MCF 10A (cell line): ENCODE data around the gene VILL. TPM values are rescaled to one million over a fixed set of nuclear protein-coding genes. Genes with fewer than 3 reads are reported as not detected.

Source experiments
- BruUV-seq: library from RNA; stranded (reverse); fragments of 400-500 nt; replicated peaks from 2 replicates; lab custom pipeline; 2021; lab: Mats Ljungman, UMichigan
- CTCF ChIA-PET: fragments of 300-600 bp; sonication (Branson Sonifier 250); formaldehyde crosslinking; extraction: SDS; loops from one replicate; lab custom pipeline; 2021; ENCODE audit warnings: antibody characterized with exemption, inconsistent platforms; lab: Yijun Ruan, JAX
- POLR2A ChIA-PET: fragments of 300-600, 350-650 bp; sonication (Branson Sonifier 250); formaldehyde crosslinking; extraction: SDS; loops from one replicate; lab custom pipeline; 2020; ENCODE audit warnings: antibody characterized with exemption, inconsistent platforms; lab: Yijun Ruan, JAX
- DNase-seq: peaks from one replicate; pipeline ENCODE4 v3.0.0-alpha.2; 2018; ENCODE audit not compliant: unreplicated experiment
- H3K27ac Mint-ChIP-seq: one replicate; pipeline ENCODE4 v1.8.0; 2022; ENCODE audit warnings: mild to moderate bottlenecking, low read depth, mixed read lengths; ENCODE audit not compliant: unreplicated experiment
- H3K27me3 Mint-ChIP-seq: one replicate; pipeline ENCODE4 v1.8.0; 2022; ENCODE audit warnings: mixed read lengths; ENCODE audit not compliant: insufficient read depth, unreplicated experiment
- H3K36me3 Mint-ChIP-seq: one replicate; pipeline ENCODE4 v1.8.0; 2022; ENCODE audit warnings: mild to moderate bottlenecking, moderate library complexity, mixed read lengths; ENCODE audit not compliant: insufficient read depth, unreplicated experiment
- H3K4me1 Mint-ChIP-seq: one replicate; pipeline ENCODE4 v1.8.0; 2022; ENCODE audit warnings: mixed read lengths; ENCODE audit not compliant: insufficient read depth, unreplicated experiment
- H3K4me3 Mint-ChIP-seq: one replicate; pipeline ENCODE4 v1.8.0; 2022; ENCODE audit warnings: mild to moderate bottlenecking, moderate library complexity, mixed read lengths; ENCODE audit not compliant: unreplicated experiment
- H3K9me3 Mint-ChIP-seq: one replicate; pipeline ENCODE4 v1.8.0; 2022; ENCODE audit warnings: mixed read lengths; ENCODE audit not compliant: unreplicated experiment
- CTCF ChIP-seq: fragments of 200-600 bp; IDR thresholded peaks from one replicate; pipeline ENCODE4 v1.8.0; 2022; ENCODE audit warnings: antibody characterized with exemption, mild to moderate bottlenecking; ENCODE audit not compliant: unreplicated experiment
- intact Hi-C: fragments of 100-400 bp; cut with micrococcal nuclease; formaldehyde crosslinking; loops from 2 replicates; pipeline ENCODE4 v1.14.1; 2022
- total RNA-seq: library from RNA; stranded (reverse); gene quantifications from 2 replicates; pipeline ENCODE4 v1.2.3, GENCODE V29; 2022

VILL gene
- total RNA-seq, 1 experiment from 2014 or later = not detected

GRCh38 chr3:38039899-38040261 lies 49.3 kb downstream of the VILL start:
- H3K27ac Mint-ChIP-seq = no peak overlapping the region
- CTCF ChIA-PET = interaction anchor here (0.6 to 1.0 kb wide), 2 partner anchors 100 to 126 kb away, joined by 3 read pairs; no protein-coding TSS in a partner anchor

GRCh38 chr3:38040401-38040800 lies 49.8 kb downstream of the VILL start:
- ChIA-PET CTCF (interaction anchor here (0.6 to 1.0 kb wide), 3 partner anchors 29 to 125 kb away, joined by 3 read pairs; no protein-coding TSS in a partner anchor), POLR2A (no interaction called here)
- Mint-ChIP-seq H3K27ac (no peak overlapping the region), H3K4me3 (no peak overlapping the region), H3K36me3 (no peaks in the 10 kb centered on the region), H3K9me3 (no peaks in the 10 kb centered on the region), H3K27me3 (no peaks in the 10 kb centered on the region), H3K4me1 (no peaks in the 10 kb centered on the region)
- intact Hi-C loops = no loop called here
- no peak for TF ChIP-seq CTCF
- no TSS peak for BruUV-seq
- no peak for DNase-seq

More at GRCh38 chr3:38039899-38040261, 49.3 kb downstream of the VILL start:
- POLR2A ChIA-PET = no interaction called here
- intact Hi-C loops = no loop called here
- DNase-seq = peak; percentile 15
- no peak for TF ChIP-seq CTCF
- Mint-ChIP-seq H3K27me3 (no peaks in the 10 kb centered on the region), H3K9me3 (no peaks in the 10 kb centered on the region), H3K4me3 (no peak overlapping the region), H3K4me1 (no peaks in the 10 kb centered on the region), H3K36me3 (no peaks in the 10 kb centered on the region)
- no TSS peak for BruUV-seq

- Mint-ChIP-seq H3K27ac (no peak overlapping the region), H3K36me3 (no peaks in the 10 kb centered on the region), H3K4me3 (no peak overlapping the region), H3K27me3 (no peaks in the 10 kb centered on the region), H3K4me1 (peaks cover 5% of the 10 kb centered on the region), H3K9me3 (no peaks in the 10 kb centered on the region)
- BruUV-seq = no TSS peak
- intact Hi-C loops = no loop called here
- TF ChIP-seq CTCF = no peak
- no peak for DNase-seq
- POLR2A ChIA-PET = interaction anchor here (0.7 kb wide), 1 partner anchor 50 kb away, joined by 3 read pairs; no protein-coding TSS in a partner anchor
- CTCF ChIA-PET = interaction anchor here (1.4 kb wide), 1 partner anchor 23 kb away, joined by 4 read pairs; no protein-coding TSS in a partner anchor
Measured at GRCh38 chr3:38043486-38043885, 52.9 kb downstream of the VILL start.

GRCh38 chr3:38046027-38046426 lies 55.4 kb downstream of the VILL start:
- intact Hi-C loops = no loop called here
- POLR2A ChIA-PET = no interaction called here
- BruUV-seq = no TSS peak
- H3K36me3 Mint-ChIP-seq = no peaks in the 10 kb centered on the region
- H3K4me1 Mint-ChIP-seq = peaks cover 5% of the 10 kb centered on the region
- H3K4me3 Mint-ChIP-seq = no peak overlapping the region
- H3K27ac Mint-ChIP-seq = no peak overlapping the region
- CTCF ChIA-PET = no interaction called here
- no peak for DNase-seq
- no peak for TF ChIP-seq CTCF
- no peaks in the 10 kb centered on the region for H3K27me3 Mint-ChIP-seq
- no peaks in the 10 kb centered on the region for H3K9me3 Mint-ChIP-seq
